ENCODE measurements around the gene GJA3. TPM values are rescaled to one million over a fixed set of nuclear protein-coding genes. Genes with fewer than 3 reads are reported as not detected.

The GJA3 gene
- total RNA-seq, 1 donor from 2014 or later = 0.60 TPM

DNA sequence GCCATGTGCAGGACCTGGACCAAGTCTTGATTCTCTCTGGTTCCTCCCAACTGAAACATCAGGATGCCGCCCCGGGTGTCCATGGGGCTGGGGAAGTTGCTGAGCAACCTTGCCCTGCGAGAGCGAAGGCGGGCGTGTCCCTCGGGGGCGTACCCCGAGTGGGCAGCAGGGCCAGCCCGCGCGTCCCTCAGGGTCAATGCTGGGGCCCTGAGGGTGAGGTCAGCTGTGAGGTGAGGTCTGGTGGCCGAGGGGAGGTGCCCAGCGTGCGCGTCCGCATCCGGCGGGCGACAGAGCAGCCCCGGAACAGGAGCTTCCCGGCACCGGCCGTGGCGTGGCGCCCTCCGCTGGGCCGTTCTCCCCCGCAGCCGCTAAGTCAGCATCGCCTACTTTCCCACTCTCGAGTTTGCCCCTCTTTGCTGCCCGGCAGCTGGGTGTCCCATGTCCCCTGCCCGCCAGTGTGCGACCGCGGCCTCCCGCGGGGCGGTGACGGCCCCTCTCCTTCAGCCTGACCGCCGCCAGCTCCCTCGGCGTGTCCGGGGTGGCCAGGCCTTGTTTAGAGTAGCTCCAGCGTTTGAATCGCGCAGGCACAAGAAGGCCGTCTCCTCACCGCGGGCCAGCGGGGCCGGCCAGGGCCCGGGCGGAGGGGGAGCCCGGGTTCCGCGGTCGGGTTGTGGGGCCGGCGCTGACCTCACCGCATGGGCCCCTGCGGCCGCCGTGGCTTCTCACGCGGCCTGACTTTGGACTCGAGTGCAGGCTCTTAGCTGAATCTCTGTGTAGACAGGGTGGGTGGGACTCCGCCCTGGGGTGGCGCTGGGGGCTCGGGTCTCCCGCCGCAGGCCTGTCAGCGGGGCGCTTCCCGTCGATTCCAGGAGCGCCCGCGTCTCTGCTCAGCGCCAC, 33.0 kb downstream of the GJA3 start:
- no peaks in the 10 kb centered on the region for H3K4me1 Mint-ChIP-seq (ENCODE audit: unreplicated experiment)

DNA sequence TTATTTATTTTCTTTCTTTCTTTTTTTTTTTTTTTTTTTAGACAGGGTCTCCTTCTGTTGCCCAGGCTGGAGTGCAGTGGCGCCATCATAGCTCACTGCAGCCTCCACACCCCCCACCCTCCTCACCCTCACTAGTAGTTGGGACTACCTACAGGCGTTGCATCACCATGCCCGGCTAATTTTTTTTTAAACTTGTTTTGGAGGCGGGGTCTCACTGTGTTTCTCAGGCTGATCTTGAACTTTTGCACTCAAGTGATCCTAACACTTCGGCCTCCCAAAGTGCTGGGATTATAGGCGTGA, 33.6 kb downstream of the GJA3 start:
- Mint-ChIP-seq H3K27me3 (peaks cover 39% of the 10 kb centered on the region), H3K4me1 (ENCODE audit: unreplicated experiment) (no peaks in the 10 kb centered on the region), H3K9me3 (no peaks in the 10 kb centered on the region), H3K27ac (no peak overlapping the region), H3K4me3 (peak overlapping the region; percentile 76), H3K36me3 (no peaks in the 10 kb centered on the region)
- no peak for DNase-seq (ENCODE audit: extremely low spot score, unreplicated experiment)
- no peak for TF ChIP-seq CTCF (conservative IDR thresholded peaks at IDR 0.05)

More for the DNA sequence above, 33.0 kb downstream of the GJA3 start:
- Mint-ChIP-seq H3K36me3 (no peaks in the 10 kb centered on the region), H3K27ac (no peak overlapping the region), H3K27me3 (peaks cover 43% of the 10 kb centered on the region), H3K9me3 (no peaks in the 10 kb centered on the region), H3K4me3 (peak overlapping the region; percentile 76)
- DNase-seq (ENCODE audit: extremely low spot score, unreplicated experiment) = no peak
- peak; percentile 57 for TF ChIP-seq CTCF (conservative IDR thresholded peaks at IDR 0.05)

DNA sequence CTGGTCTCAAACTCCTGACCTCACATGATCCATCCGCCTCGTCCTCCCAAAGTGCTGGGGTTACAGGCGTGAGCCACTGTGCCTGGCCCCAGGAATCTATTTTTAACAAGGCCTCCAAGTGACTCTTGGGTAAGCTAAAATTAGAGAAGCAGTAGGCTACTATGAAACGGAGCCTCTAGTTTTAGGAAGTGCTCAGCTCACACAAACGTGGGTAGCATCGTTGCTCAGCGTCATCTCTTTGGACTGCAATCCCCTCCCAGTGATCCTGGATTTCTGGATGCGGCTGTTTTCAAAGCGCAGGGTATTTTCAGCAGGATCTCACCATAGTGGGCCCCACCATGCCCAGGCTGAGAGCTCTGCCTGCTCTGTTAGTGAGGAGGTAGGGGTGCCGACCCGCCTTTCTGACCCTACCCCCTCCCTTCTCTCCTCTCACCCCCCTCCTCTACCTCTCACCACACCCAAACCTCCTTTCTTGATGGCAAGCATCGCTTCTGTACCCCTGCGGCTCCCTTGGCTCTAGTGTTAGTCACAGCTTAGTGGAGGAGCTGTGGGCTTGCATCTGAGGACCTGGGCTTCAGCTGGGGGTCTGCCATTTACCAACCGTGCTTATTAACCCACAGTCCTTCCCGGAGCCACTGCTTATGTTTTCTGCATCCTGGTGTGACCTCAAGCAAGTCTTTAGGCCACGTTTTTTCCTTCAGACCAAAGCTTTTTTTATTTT, 34.2 kb downstream of the GJA3 start:
- Mint-ChIP-seq H3K4me1 (ENCODE audit: unreplicated experiment) (no peaks in the 10 kb centered on the region), H3K4me3 (no peak overlapping the region), H3K27ac (no peak overlapping the region), H3K9me3 (no peaks in the 10 kb centered on the region), H3K27me3 (peaks cover 36% of the 10 kb centered on the region), H3K36me3 (no peaks in the 10 kb centered on the region)
- no peak for TF ChIP-seq CTCF (conservative IDR thresholded peaks at IDR 0.05)
- no peak for DNase-seq (ENCODE audit: extremely low spot score, unreplicated experiment)

DNA sequence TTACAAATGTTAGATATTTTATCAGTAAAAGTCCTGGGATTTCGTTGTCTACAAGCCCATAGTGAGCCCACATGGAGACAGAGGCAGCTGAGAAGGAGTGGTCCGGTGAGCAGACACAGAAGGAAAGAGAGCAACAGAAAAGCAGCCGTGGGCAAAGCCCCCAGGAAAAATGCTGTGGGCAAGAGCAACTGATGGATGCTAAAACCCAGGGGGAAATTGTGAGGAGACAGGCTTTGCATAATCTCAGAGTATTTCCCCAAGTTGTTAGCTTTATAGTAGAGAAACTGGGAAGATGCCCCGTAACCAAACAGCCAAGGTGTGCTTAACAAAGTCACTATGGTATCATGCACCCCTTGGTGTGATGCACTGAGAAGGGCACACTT, 35.1 kb downstream of the GJA3 start:
- Mint-ChIP-seq H3K4me1 (ENCODE audit: unreplicated experiment) (peaks cover 5% of the 10 kb centered on the region), H3K27ac (peak overlapping the region; percentile 1), H3K27me3 (peaks cover 36% of the 10 kb centered on the region), H3K4me3 (peak overlapping the region; percentile 44), H3K36me3 (no peaks in the 10 kb centered on the region), H3K9me3 (no peaks in the 10 kb centered on the region)
- no peak for TF ChIP-seq CTCF (conservative IDR thresholded peaks at IDR 0.05)
- DNase-seq (ENCODE audit: extremely low spot score, unreplicated experiment) = no peak

- Mint-ChIP-seq H3K27me3 (peaks cover 36% of the 10 kb centered on the region), H3K9me3 (no peaks in the 10 kb centered on the region), H3K36me3 (no peaks in the 10 kb centered on the region), H3K4me1 (ENCODE audit: unreplicated experiment) (peaks cover 9% of the 10 kb centered on the region), H3K27ac (peak overlapping the region; percentile 1), H3K4me3 (peak overlapping the region; percentile 44)
- TF ChIP-seq CTCF (conservative IDR thresholded peaks at IDR 0.05) = no peak
- no peak for DNase-seq (ENCODE audit: extremely low spot score, unreplicated experiment)
Observed at GRCh38 chr13:20125129-20125782, 35.6 kb downstream of the GJA3 start.

All from type B pancreatic cell (in vitro differentiated cells).